Right lobe of liver (tissue), 4 donors: Measurements from ENCODE around the gene BRPF3.

Experiments
- CTCF ChIP-seq, 4 donors: fragments of 200-600 bp in 3 of 4; fragments of 450-650 bp in 1 of 4; IDR thresholded peaks; one replicate each; pipeline versions ENCODE4 v1.5.1 to v1.8.0; 2016 to 2022; ENCODE audit warnings: antibody characterized with exemption in 4 of 4, mild to moderate bottlenecking in 2 of 4
- POLR2A ChIP-seq: fragments of 450-650 bp; IDR thresholded peaks from one replicate; pipeline ENCODE4 v1.6.1; 2017; ENCODE audit warnings: antibody characterized with exemption, mild to moderate bottlenecking
- donor health status: DM: no; HTN: no; CAD: no.
- donor health status: DM: no; HTN: no; CAD: no.
- donor health status: DM: no; HTN: yes; CAD: no.

GRCh38 chr6:36241728-36242127 is 45.2 kb downstream of the BRPF3 start:
- TF ChIP-seq CTCF (IDR thresholded peaks at IDR 0.05) = no peak
- TF ChIP-seq POLR2A = no peak
